A549 (cell line): ENCODE data around the gene ZNF613.

ENCODE experiments used
- BHLHE40 ChIP-seq: IDR thresholded peaks from 2 replicates; pipeline ENCODE4 v1.6.1; 2012; ENCODE audit warnings: low read depth, low read length, inconsistent platforms
- CTCF ChIP-seq: fragments of >200 bp; sonication (Bioruptor Twin); formaldehyde crosslinking; IDR thresholded peaks from 3 replicates; pipeline ENCODE4 v1.5.1; 2016
- EHMT2 ChIP-seq: fragments of 200-600 bp; sonication (generic); IDR thresholded peaks from 2 replicates; pipeline ENCODE4 v1.6.1; 2016; ENCODE audit warnings: antibody characterized with exemption, low read depth, mild to moderate bottlenecking, moderate library complexity
- EP300 ChIP-seq, 2 experiments: fragments of >200 bp; sonication (Bioruptor Twin); formaldehyde crosslinking; IDR thresholded peaks; 2 replicates in 1 of 2; 3 replicates in 1 of 2; pipeline ENCODE4 v1.6.1; 2016 to 2017
- FOSL2 ChIP-seq, 2 experiments: fragments of 450-650 bp in 1 of 2; fragments of >200 bp in 1 of 2; sonication (Bioruptor Twin) in 1 of 2; formaldehyde crosslinking; IDR thresholded peaks; 2 replicates each; pipeline versions ENCODE4 v1.5.0 to v1.6.1; 2016 to 2020; ENCODE audit warnings: mild to moderate bottlenecking in 1 of 2, moderate library complexity in 1 of 2
- HOXA7 ChIP-seq: fragments of 250-450 bp; sonication (Bioruptor Pico); IDR thresholded peaks from 2 replicates; pipeline ENCODE4 v1.5.0; 2020; ENCODE audit warnings: mild to moderate bottlenecking, moderate library complexity
- KDM1A ChIP-seq: fragments of 200-600 bp; sonication (generic); IDR thresholded peaks from 2 replicates; pipeline ENCODE4 v1.6.1; 2016; ENCODE audit warnings: low read depth, mild to moderate bottlenecking
- MAFK ChIP-seq: fragments of 450-650 bp; IDR thresholded peaks from 2 replicates; pipeline ENCODE4 v1.6.1; 2014; ENCODE audit not compliant: partially characterized antibody
- MYC ChIP-seq: IDR thresholded peaks from 2 replicates; pipeline ENCODE4 v1.6.1; 2012; ENCODE audit warnings: mild to moderate bottlenecking, inconsistent platforms, low read length, improper control_type of control experiment, borderline replicate concordance
- POLR2A ChIP-seq: IDR thresholded peaks from 2 replicates; pipeline ENCODE4 v1.6.1; 2012; ENCODE audit warnings: mild to moderate bottlenecking, low read length
- REST ChIP-seq: fragments of 200-600 bp; sonication (generic); IDR thresholded peaks from 2 replicates; pipeline ENCODE4 v1.6.1; 2016; ENCODE audit warnings: antibody characterized with exemption, mild to moderate bottlenecking, moderate library complexity
- RFX5 ChIP-seq: fragments of 450-650 bp; IDR thresholded peaks from 2 replicates; pipeline ENCODE4 v1.7.1; 2014; ENCODE audit warnings: antibody characterized with exemption, mild to moderate bottlenecking, moderate library complexity

DNA sequence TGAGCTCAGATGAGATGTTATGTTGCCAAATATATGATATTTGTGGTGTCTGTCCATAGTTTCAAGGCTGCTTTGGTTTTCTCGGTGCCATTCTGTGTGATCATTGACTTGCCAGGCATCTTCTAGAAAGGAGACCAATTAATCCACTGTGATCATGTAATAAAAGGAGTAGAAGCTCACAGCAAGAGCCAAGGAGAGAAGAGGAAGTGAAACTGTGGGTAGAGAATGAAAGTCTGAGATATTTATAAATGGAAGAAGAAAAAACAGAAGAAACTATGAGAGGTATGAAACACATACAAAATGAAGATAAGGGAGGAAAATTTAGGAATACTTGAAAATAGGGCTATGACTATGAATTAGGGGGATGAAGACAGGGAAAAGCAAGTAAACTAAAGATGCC is 11.1 kb upstream of the ZNF613 start:
- no peak for TF ChIP-seq CTCF
- no peak for TF ChIP-seq POLR2A
- TF ChIP-seq BHLHE40, result no peak
- no peak for TF ChIP-seq KDM1A
- TF ChIP-seq HOXA7 (CRISPR knock-in tag), result no peak
- TF ChIP-seq REST, result no peak
- no peak for TF ChIP-seq FOSL2 (IDR thresholded peaks at IDR 0.05)
- TF ChIP-seq FOSL2 (CRISPR knock-in tag; IDR thresholded peaks at IDR 0.05), result no peak
- no peak for TF ChIP-seq RFX5
- TF ChIP-seq EP300 (IDR thresholded peaks at IDR 0.05), result no peak
- no peak for TF ChIP-seq EHMT2
- no peak for TF ChIP-seq MYC
- no peak for TF ChIP-seq MAFK
